HL-60 (cell line): ENCODE results near the gene ZNF253.
A peak's percentile ranks its signal among the peaks of the same experiment; 100 is the strongest.

Experiments
- DNase-seq, 2 experiments: peaks; one replicate each; pipeline ENCODE4 v3.0.0-alpha.2; 2010 to 2020; ENCODE audit warnings: low read depth in 1 of 2, low spot score in 1 of 2
- H3K27ac ChIP-seq: fragments of 250-450 bp; sonication (Bioruptor Pico); replicated peaks from 2 replicates; pipeline ENCODE4 v1.5.1; 2020; ENCODE audit warnings: mild to moderate bottlenecking, moderate library complexity
- H3K27me3 ChIP-seq: fragments of 250-450 bp; sonication (Bioruptor Pico); 2 replicates; pipeline ENCODE4 v1.5.1; 2021; ENCODE audit warnings: mild to moderate bottlenecking, moderate library complexity; ENCODE audit not compliant: insufficient read depth, poor library complexity, severe bottlenecking
- H3K4me3 ChIP-seq: replicated peaks from 2 replicates; pipeline ENCODE4 v1.5.1; 2011; ENCODE audit warnings: mild to moderate bottlenecking, control low read depth, low read length; ENCODE audit not compliant: insufficient read depth
- CTCF ChIP-seq: IDR thresholded peaks from one replicate; pipeline ENCODE4 v1.5.1; 2011; ENCODE audit warnings: low read length, control low read depth, inconsistent platforms; ENCODE audit not compliant: insufficient read depth
- GABPA ChIP-seq: IDR thresholded peaks from 2 replicates; pipeline ENCODE4 v1.6.1; 2012; ENCODE audit warnings: low read depth
- POLR2AphosphoS5 ChIP-seq: IDR thresholded peaks from 2 replicates; pipeline ENCODE4 v1.6.1; 2012; ENCODE audit warnings: low read depth
- SPI1 ChIP-seq: IDR thresholded peaks from 2 replicates; pipeline ENCODE4 v1.6.1; 2012; ENCODE audit warnings: low read depth, mild to moderate bottlenecking, borderline replicate concordance
- TF ChIP-seq, protein P1 (sequence below): IDR thresholded peaks from 2 replicates; pipeline ENCODE4 v1.6.1; 2012; ENCODE audit warnings: low read depth; ENCODE audit not compliant: insufficient replicate concordance

The ZNF253 gene

DNA sequence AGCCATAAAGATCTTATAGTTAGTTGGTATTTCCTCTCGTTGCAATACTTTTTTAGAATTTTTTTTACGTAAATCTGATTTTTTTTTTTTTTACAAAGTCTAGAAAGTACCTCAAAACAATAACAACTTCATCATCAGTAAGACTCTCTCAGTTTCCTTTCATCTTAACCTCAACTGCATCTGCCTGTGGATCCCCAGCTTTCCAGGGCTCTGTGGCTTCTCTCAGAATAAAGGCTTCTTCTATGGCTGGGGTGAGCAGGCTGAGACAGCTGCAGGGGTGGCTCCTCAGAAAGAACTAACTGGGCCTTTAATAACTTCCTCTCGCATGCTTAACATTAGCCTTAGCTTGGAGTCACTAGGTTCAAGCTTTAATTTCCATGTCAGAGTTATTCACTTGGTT, 48.3 kb upstream of the ZNF253 start:
- H3K27ac ChIP-seq: no peak overlapping the region
- no peak overlapping the region for H3K4me3 ChIP-seq
- peak in 1 of 2 experiments; percentile 2 for DNase-seq
- H3K27me3 ChIP-seq: no peaks in the 10 kb centered on the region
- TF ChIP-seq CTCF (no peak), GABPA (no peak), SPI1 (no peak), POLR2AphosphoS5 (no peak)
- TF ChIP-seq, protein P1, sequence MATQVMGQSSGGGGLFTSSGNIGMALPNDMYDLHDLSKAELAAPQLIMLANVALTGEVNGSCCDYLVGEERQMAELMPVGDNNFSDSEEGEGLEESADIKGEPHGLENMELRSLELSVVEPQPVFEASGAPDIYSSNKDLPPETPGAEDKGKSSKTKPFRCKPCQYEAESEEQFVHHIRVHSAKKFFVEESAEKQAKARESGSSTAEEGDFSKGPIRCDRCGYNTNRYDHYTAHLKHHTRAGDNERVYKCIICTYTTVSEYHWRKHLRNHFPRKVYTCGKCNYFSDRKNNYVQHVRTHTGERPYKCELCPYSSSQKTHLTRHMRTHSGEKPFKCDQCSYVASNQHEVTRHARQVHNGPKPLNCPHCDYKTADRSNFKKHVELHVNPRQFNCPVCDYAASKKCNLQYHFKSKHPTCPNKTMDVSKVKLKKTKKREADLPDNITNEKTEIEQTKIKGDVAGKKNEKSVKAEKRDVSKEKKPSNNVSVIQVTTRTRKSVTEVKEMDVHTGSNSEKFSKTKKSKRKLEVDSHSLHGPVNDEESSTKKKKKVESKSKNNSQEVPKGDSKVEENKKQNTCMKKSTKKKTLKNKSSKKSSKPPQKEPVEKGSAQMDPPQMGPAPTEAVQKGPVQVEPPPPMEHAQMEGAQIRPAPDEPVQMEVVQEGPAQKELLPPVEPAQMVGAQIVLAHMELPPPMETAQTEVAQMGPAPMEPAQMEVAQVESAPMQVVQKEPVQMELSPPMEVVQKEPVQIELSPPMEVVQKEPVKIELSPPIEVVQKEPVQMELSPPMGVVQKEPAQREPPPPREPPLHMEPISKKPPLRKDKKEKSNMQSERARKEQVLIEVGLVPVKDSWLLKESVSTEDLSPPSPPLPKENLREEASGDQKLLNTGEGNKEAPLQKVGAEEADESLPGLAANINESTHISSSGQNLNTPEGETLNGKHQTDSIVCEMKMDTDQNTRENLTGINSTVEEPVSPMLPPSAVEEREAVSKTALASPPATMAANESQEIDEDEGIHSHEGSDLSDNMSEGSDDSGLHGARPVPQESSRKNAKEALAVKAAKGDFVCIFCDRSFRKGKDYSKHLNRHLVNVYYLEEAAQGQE: no peak

DNA sequence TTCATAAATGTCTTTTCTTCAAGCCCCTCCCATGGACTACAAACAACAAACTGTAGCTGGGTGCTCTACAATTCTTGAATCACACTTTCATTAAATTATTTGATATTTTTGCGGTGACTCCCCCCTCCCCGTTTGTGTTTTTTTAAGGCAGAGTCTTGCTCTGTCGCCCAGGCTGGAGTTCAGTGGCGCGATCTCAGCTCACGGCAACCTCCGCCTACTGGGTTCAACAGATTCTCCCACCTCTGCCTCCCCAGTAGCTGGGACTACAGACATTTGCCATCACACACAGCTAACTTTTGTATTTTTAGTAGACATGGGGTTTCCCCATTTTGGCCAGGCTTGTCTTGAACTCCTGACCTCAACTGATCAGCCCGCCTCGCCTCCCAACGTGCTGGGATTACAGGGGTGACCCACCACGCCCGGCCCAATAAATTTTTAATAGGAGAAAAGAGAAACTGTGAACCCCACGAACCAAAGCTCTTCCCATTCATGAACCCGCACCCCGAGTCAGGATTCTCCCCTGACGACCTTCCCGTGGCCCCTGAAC, 44.8 kb upstream of the ZNF253 start:
- H3K4me3 ChIP-seq: peak overlapping the region; percentile 66
- DNase-seq: peak in 1 of 2 experiments; percentile 10
- TF ChIP-seq, protein P1: no peak
- no peak for TF ChIP-seq POLR2AphosphoS5
- no peak for TF ChIP-seq SPI1
- no peak for TF ChIP-seq CTCF
- no peak for TF ChIP-seq GABPA
- H3K27ac ChIP-seq: peak overlapping the region; percentile 92
- no peaks in the 10 kb centered on the region for H3K27me3 ChIP-seq

- Histone ChIP-seq H3K4me3 (peak within 1 kb of the TSS; percentile 66), H3K27ac (peak within 1 kb of the TSS; percentile 92), H3K27me3 (no peaks in the 10 kb centered on the region)
- TF ChIP-seq, protein P1: peak; percentile 70
- TF ChIP-seq GABPA (peak; percentile 79), SPI1 (peak; percentile 79; the same call in 1 of the 2 replicates), POLR2AphosphoS5 (peak; percentile 97), CTCF (no peak)
- peak; percentile 97 to 98 for DNase-seq
Observed at GRCh38 chr19:19821366-19821951, 44.2 kb upstream of the ZNF253 start, which contains the start of gene ZNF506. Gene ZNF506 (minus strand): TSS chr19:19821750. CDS start chr19:19821603, 147 bp downstream.
